H1 (cell line): ENCODE data around the gene NDFIP2. TPM values are rescaled to one million over a fixed set of nuclear protein-coding genes. Genes with fewer than 3 reads are reported as not detected.

Source experiments
- CTCF ChIA-PET: fragments of 300-600 bp; sonication (Branson Sonifier 250); formaldehyde crosslinking; loops from one replicate; lab custom pipeline; 2021; ENCODE audit not compliant: partially characterized antibody; lab: Charles Lee
- POLR2A ChIA-PET: fragments of 300-600 bp; sonication (Branson Sonifier 250); formaldehyde crosslinking; loops from one replicate; lab custom pipeline; 2021; ENCODE audit warnings: inconsistent platforms; ENCODE audit not compliant: partially characterized antibody; lab: Charles Lee
- DNase-seq, 2 experiments: peaks; one replicate each; pipeline versions ENCODE4 v3.0.0 to v3.0.0-alpha.2; 2010 to 2022; ENCODE audit warnings: low spot score in 2 of 2, low read depth in 1 of 2, mixed read lengths in 1 of 2
- FAIRE-seq: peaks from 2 replicates; lab custom pipeline; 2011; peaks lifted over from hg19 to GRCh38; lab: Jason Lieb, UNC
- H2AFZ ChIP-seq: 2 replicates; pipeline ENCODE4 v1.8.1; 2012; ENCODE audit warnings: low read length, inconsistent platforms
- H2AK5ac ChIP-seq: 2 replicates; pipeline ENCODE4 v1.6.1; 2013; ENCODE audit warnings: low read depth, low read length
- H2BK120ac ChIP-seq: replicated peaks from 2 replicates; pipeline ENCODE3; 2013; ENCODE audit warnings: low read depth, low read length, inconsistent platforms
- H2BK12ac ChIP-seq: 2 replicates; pipeline ENCODE4 v1.6.1; 2013; ENCODE audit warnings: low read depth, low read length
- H2BK15ac ChIP-seq: 2 replicates; pipeline ENCODE4 v1.6.1; 2013; ENCODE audit warnings: low read length
- H2BK20ac ChIP-seq: 2 replicates; pipeline ENCODE4 v1.6.1; 2013; ENCODE audit warnings: low read length
- H2BK5ac ChIP-seq: 2 replicates; pipeline ENCODE4 v1.6.1; 2013; ENCODE audit warnings: low read depth, low read length
- H3K14ac ChIP-seq: 2 replicates; pipeline ENCODE4 v1.6.1; 2013; ENCODE audit warnings: inconsistent platforms; ENCODE audit not compliant: insufficient read length
- H3K18ac ChIP-seq: 2 replicates; pipeline ENCODE4 v1.6.1; 2013; ENCODE audit warnings: low read length; ENCODE audit errors: extremely low read depth
- H3K23ac ChIP-seq: 2 replicates; pipeline ENCODE4 v1.6.1; 2013; ENCODE audit warnings: inconsistent platforms; ENCODE audit not compliant: insufficient read length
- H3K23me2 ChIP-seq: 2 replicates; pipeline ENCODE4 v1.6.1; 2013; ENCODE audit warnings: low read depth, low read length
- H3K27ac ChIP-seq: 2 replicates; pipeline ENCODE4 v1.6.1; 2011; ENCODE audit warnings: low read depth, low read length, inconsistent platforms
- H3K27me3 ChIP-seq, 4 experiments: replicated peaks in 1 of 4; 1 replicate in 1 of 4; 2 replicates in 3 of 4; pipeline versions ENCODE4 v1.6.1 to v1.8.1; 2011 to 2013; ENCODE audit warnings: low read length in 3 of 4, mild to moderate bottlenecking in 3 of 4, inconsistent platforms in 2 of 4, mixed read lengths in 2 of 4, moderate library complexity in 1 of 4; ENCODE audit not compliant: control insufficient read depth in 3 of 4, insufficient read depth in 3 of 4; ENCODE audit errors: extremely low read depth in 1 of 4
- H3K36me3 ChIP-seq, 4 experiments: 2 replicates each; pipeline versions ENCODE4 v1.6.1 to v1.8.1; 2011 to 2013; ENCODE audit warnings: mild to moderate bottlenecking in 4 of 4, low read length in 3 of 4, moderate library complexity in 2 of 4, control low read depth in 1 of 4, inconsistent platforms in 1 of 4; ENCODE audit not compliant: insufficient read depth in 4 of 4, control insufficient read depth in 2 of 4
- H3K4ac ChIP-seq: replicated peaks from 2 replicates; pipeline ENCODE3; 2013; ENCODE audit warnings: low read length, low read depth, mixed read lengths, inconsistent platforms; ENCODE audit not compliant: insufficient read length
- H3K4me1 ChIP-seq, 4 experiments: replicated peaks in 1 of 4; 1 replicate in 1 of 4; 2 replicates in 3 of 4; pipeline versions ENCODE4 v1.6.1 to v1.8.1; 2011 to 2013; ENCODE audit warnings: low read length in 3 of 4, inconsistent platforms in 2 of 4, mixed read lengths in 1 of 4; ENCODE audit not compliant: insufficient read depth in 4 of 4, control insufficient read depth in 3 of 4
- H3K4me2 ChIP-seq, 2 experiments: 2 replicates each; pipeline versions ENCODE4 v1.6.1 to v1.8.1; 2011 to 2013; ENCODE audit warnings: low read depth in 2 of 2, low read length in 2 of 2, control low read depth in 1 of 2, inconsistent platforms in 1 of 2, mild to moderate bottlenecking in 1 of 2; ENCODE audit not compliant: insufficient read depth in 1 of 2
- H3K4me3 ChIP-seq, 4 experiments: fragments of 200-600, 300-600 bp in 1 of 4; sonication (generic), shearing (Covaris generic), sonication (Bioruptor Twin) in 1 of 4; 2 replicates each; pipeline versions ENCODE4 v1.5.1 to v1.8.1; 2011 to 2016; ENCODE audit warnings: low read length in 4 of 4, low read depth in 3 of 4, control low read depth in 2 of 4, inconsistent platforms in 2 of 4, mild to moderate bottlenecking in 2 of 4, mixed read lengths in 1 of 4, moderate library complexity in 1 of 4; ENCODE audit not compliant: insufficient read depth in 2 of 4; ENCODE audit errors: extremely low read depth in 1 of 4
- H3K56ac ChIP-seq: replicated peaks from 2 replicates; pipeline ENCODE3; 2013; ENCODE audit warnings: low read depth, mild to moderate bottlenecking, mixed read lengths, low read length, inconsistent platforms; ENCODE audit not compliant: insufficient read length
- H3K79me1 ChIP-seq: 2 replicates; pipeline ENCODE4 v1.6.1; 2013; ENCODE audit warnings: low read depth, low read length, control low read depth
- H3K79me2 ChIP-seq, 2 experiments: 2 replicates each; pipeline versions ENCODE4 v1.6.1 to v1.8.1; 2012 to 2013; ENCODE audit warnings: low read length in 2 of 2, mild to moderate bottlenecking in 2 of 2, inconsistent platforms in 1 of 2; ENCODE audit not compliant: insufficient read depth in 2 of 2, control insufficient read depth in 1 of 2
- H3K9ac ChIP-seq, 4 experiments: replicated peaks in 1 of 4; 1 replicate in 1 of 4; 2 replicates in 3 of 4; pipeline versions ENCODE4 v1.6.1 to v1.8.1; 2011 to 2013; ENCODE audit warnings: low read depth in 3 of 4, low read length in 3 of 4, control low read depth in 2 of 4, mild to moderate bottlenecking in 2 of 4, moderate library complexity in 2 of 4, inconsistent platforms in 1 of 4; ENCODE audit errors: extremely low read depth in 1 of 4
- H3K9me3 ChIP-seq, 2 experiments: 2 replicates each; pipeline versions ENCODE4 v1.6.1 to v1.8.1; 2012 to 2013; ENCODE audit warnings: mild to moderate bottlenecking in 2 of 2, moderate library complexity in 2 of 2, control low read depth in 1 of 2, inconsistent platforms in 1 of 2, low read depth in 1 of 2, low read length in 1 of 2, mixed read lengths in 1 of 2; ENCODE audit not compliant: insufficient read depth in 2 of 2
- H4K20me1 ChIP-seq, 2 experiments: replicated peaks in 1 of 2; 2 replicates each; pipeline versions ENCODE3 to v1.8.1; 2011 to 2013; ENCODE audit warnings: inconsistent platforms in 2 of 2, low read length in 2 of 2, mild to moderate bottlenecking in 1 of 2; ENCODE audit not compliant: insufficient read depth in 2 of 2, control insufficient read depth in 1 of 2
- H4K5ac ChIP-seq: 2 replicates; pipeline ENCODE4 v1.6.1; 2013; ENCODE audit warnings: low read length, low read depth, mixed read lengths, inconsistent platforms; ENCODE audit not compliant: insufficient read length
- H4K8ac ChIP-seq: 2 replicates; pipeline ENCODE4 v1.8.0; 2013; ENCODE audit warnings: mild to moderate bottlenecking, moderate library complexity, low read length, inconsistent platforms; ENCODE audit not compliant: insufficient read depth; ENCODE audit errors: extremely low read depth
- H4K91ac ChIP-seq: replicated peaks from 2 replicates; pipeline ENCODE3; 2013; ENCODE audit warnings: low read length, mixed read lengths, inconsistent platforms; ENCODE audit not compliant: insufficient read length
- BRCA1 ChIP-seq: IDR thresholded peaks from 2 replicates; pipeline ENCODE4 v1.6.1; 2012; ENCODE audit warnings: low read depth, low read length, improper control_type of control experiment
- CBX5 ChIP-seq: fragments of 300-800, 300-1000 bp; sonication (generic); IDR thresholded peaks from 2 replicates; pipeline ENCODE4 v1.7.1; 2016; ENCODE audit warnings: antibody characterized with exemption, low read length, low read depth
- EGR1 ChIP-seq: IDR thresholded peaks from 2 replicates; pipeline ENCODE4 v1.6.1; 2011; ENCODE audit warnings: low read depth, low read length, borderline replicate concordance
- GABPA ChIP-seq: IDR thresholded peaks from 2 replicates; pipeline ENCODE4 v1.6.1; 2011; ENCODE audit warnings: mild to moderate bottlenecking, low read length, moderate library complexity, borderline replicate concordance; ENCODE audit not compliant: insufficient read depth
- HDAC2 ChIP-seq, 2 experiments: fragments of 300-600 bp in 1 of 2; sonication (generic) in 1 of 2; IDR thresholded peaks; 2 replicates each; pipeline ENCODE4 v1.6.1; 2011 to 2012; ENCODE audit warnings: low read depth in 2 of 2, low read length in 2 of 2, mild to moderate bottlenecking in 2 of 2, moderate library complexity in 2 of 2, borderline replicate concordance in 1 of 2, inconsistent platforms in 1 of 2
- KDM4A ChIP-seq: IDR thresholded peaks from one replicate; pipeline ENCODE4 v1.7.1; 2012; ENCODE audit warnings: low read depth, mild to moderate bottlenecking, moderate library complexity, low read length, inconsistent platforms; ENCODE audit not compliant: severe bottlenecking
- KDM5A ChIP-seq: fragments of 200-600 bp; IDR thresholded peaks from 2 replicates; pipeline ENCODE4 v1.7.1; 2012; ENCODE audit warnings: mild to moderate bottlenecking, low read length, inconsistent platforms, mixed read lengths
- TBP ChIP-seq: IDR thresholded peaks from 2 replicates; pipeline ENCODE4 v1.6.1; 2011; ENCODE audit warnings: low read depth, low read length, improper control_type of control experiment
- TCF12 ChIP-seq: IDR thresholded peaks from 2 replicates; pipeline ENCODE4 v1.6.1; 2011; ENCODE audit warnings: low read depth, mild to moderate bottlenecking, low read length
- WGBS, 2 experiments: shearing (Covaris generic) in 1 of 2; methylation state at CpG; one replicate each; pipeline versions ENCODE4 v1.1.6 to v1.1.7; 2013 to 2015; ENCODE audit warnings: low lambda C conversion rate in 2 of 2, mixed read lengths in 2 of 2, inconsistent platforms in 1 of 2, low coverage in 1 of 2, missing lambda C conversion rate in 1 of 2; ENCODE audit not compliant: insufficient replicate concordance in 2 of 2, insufficient coverage in 1 of 2, insufficient read length in 1 of 2; ENCODE audit errors: extremely low coverage in 1 of 2, missing lambda C conversion rate in 1 of 2; 5-methylcytosine and 5-hydroxymethylcytosine counted together
- polyA plus RNA-seq, 7 experiments: library from polyadenylated mRNA; depleted of rRNA in 3 of 7; stranded (reverse) in 5 of 7; unstranded in 2 of 7; fragments of >200 nt in 5 of 7; fragments of 200-250 nt in 2 of 7; gene quantifications; 1 replicate in 5 of 7; 2 replicates in 1 of 7; 4 replicates in 1 of 7; pipeline versions ENCODE4 v1.2.1 to v1.2.3, GENCODE V29; 2011 to 2013; ENCODE audit warnings: missing spikeins in 2 of 7, mixed read lengths in 2 of 7
- total RNA-seq: library from RNA; stranded (reverse); fragmentation: NEBNext Ultra II Directional; extraction: Animal tissue kit (Norgen Biotek cat#: 25700); gene quantifications from 2 replicates; pipeline ENCODE4 v1.2.1, GENCODE V29; 2021
- TF ChIP-seq, protein P1 (sequence below), 3 experiments: IDR thresholded peaks; 1 replicate in 2 of 3; 2 replicates in 1 of 3; pipeline versions ENCODE4 v1.5.1 to v1.6.1; 2011; ENCODE audit warnings: low read length in 3 of 3, mild to moderate bottlenecking in 3 of 3, inconsistent platforms in 2 of 3, low read depth in 1 of 3, moderate library complexity in 1 of 3; ENCODE audit not compliant: insufficient read depth in 1 of 3; ENCODE audit errors: control extremely low read depth in 1 of 3

NDFIP2 gene
- total and polyA plus RNA-seq, 2 of the 8 experiments (the other 6 are each of a cell fraction or from before 2014, with no cell fraction given): 11.1 to 32.9 TPM

DNA sequence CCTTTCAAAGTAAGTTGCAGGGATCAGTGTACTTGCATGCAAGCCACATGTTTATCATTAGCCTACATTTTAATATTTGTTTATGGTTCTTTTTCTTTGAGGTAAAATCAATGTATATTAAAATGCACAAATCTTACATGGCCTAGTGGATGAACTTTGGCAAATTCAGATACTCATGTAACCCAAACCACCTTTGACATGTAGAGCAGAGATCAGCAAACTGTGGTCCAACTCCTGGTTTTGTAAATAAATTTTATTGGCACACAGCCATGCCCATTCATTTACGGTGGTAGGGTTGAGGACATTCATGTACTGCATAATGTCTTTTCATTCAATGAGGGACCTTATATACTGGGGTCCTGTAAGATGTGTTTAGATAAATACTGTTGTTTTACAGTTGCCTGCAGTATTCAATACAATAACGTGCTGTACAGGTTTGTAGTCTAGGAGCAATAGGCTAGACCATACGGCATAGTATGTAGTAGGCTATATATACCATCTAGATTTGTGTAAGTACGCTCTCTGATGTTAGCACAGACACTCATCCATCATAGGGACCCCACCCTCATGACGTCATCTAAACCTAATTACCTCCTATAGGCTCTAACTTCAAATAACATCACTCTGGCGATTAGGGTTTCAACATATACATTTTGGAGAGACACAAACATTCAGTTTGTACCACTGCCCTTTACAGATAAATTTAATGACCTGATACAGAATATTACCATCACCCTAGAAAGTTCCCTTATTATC, 5.7 kb downstream of the NDFIP2 start:
- no peak for DNase-seq
- Histone ChIP-seq H2BK5ac (no peak overlapping the region), H3K9me3 (no peaks in the 10 kb centered on the region), H2BK20ac (no peak overlapping the region), H3K4ac (no peak overlapping the region), H3K36me3 (no peaks in the 10 kb centered on the region; a peak in 1 of 8 replicates), H4K91ac (no peak overlapping the region), H3K4me1 (peaks cover 0 to 5% (median 3%) of the 10 kb centered on the region in 4 experiments; a peak in 2 of 7 replicates), H3K56ac (no peak overlapping the region), H3K79me1 (peaks cover under 1% of the 10 kb centered on the region; the same call in 1 of the 2 replicates), H4K5ac (no peak overlapping the region), H3K27ac (no peak overlapping the region), H3K79me2 (peaks cover 12 to 91% of the 10 kb centered on the region in 2 experiments), H3K23ac (no peak overlapping the region), H2BK12ac (no peak overlapping the region), H2AK5ac (no peak overlapping the region), H4K20me1 (peaks cover 0 to 3% of the 10 kb centered on the region in 2 experiments), H3K18ac (no peak overlapping the region), H3K4me3 (no peak overlapping the region), H2AFZ (no peak overlapping the region), H4K8ac (no peak overlapping the region), H3K27me3 (no peaks in the 10 kb centered on the region), H3K14ac (no peak overlapping the region), H3K9ac (no peak overlapping the region), H3K4me2 (no peak overlapping the region), H3K23me2 (peaks cover 2% of the 10 kb centered on the region; the same call in 1 of the 2 replicates), H2BK120ac (no peak overlapping the region), H2BK15ac (no peak overlapping the region)
- POLR2A ChIA-PET: no interaction called here
- WGBS, 2 experiments: 95% methylated on average over 6 of the region's 6 CpGs; no CpG with 5 or more reads in 1 of the 2 experiments
- no peak for FAIRE-seq
- CTCF ChIA-PET: no interaction called here
- no peak for TF ChIP-seq BRCA1
- TF ChIP-seq HDAC2 (IDR thresholded peaks at IDR 0.05; ENCODE audit: borderline replicate concordance in 1 of 2, low read depth in 2 of 2, low read length in 2 of 2): no peak
- no peak for TF ChIP-seq CBX5
- TF ChIP-seq, protein P1, sequence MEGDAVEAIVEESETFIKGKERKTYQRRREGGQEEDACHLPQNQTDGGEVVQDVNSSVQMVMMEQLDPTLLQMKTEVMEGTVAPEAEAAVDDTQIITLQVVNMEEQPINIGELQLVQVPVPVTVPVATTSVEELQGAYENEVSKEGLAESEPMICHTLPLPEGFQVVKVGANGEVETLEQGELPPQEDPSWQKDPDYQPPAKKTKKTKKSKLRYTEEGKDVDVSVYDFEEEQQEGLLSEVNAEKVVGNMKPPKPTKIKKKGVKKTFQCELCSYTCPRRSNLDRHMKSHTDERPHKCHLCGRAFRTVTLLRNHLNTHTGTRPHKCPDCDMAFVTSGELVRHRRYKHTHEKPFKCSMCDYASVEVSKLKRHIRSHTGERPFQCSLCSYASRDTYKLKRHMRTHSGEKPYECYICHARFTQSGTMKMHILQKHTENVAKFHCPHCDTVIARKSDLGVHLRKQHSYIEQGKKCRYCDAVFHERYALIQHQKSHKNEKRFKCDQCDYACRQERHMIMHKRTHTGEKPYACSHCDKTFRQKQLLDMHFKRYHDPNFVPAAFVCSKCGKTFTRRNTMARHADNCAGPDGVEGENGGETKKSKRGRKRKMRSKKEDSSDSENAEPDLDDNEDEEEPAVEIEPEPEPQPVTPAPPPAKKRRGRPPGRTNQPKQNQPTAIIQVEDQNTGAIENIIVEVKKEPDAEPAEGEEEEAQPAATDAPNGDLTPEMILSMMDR (IDR thresholded peaks at IDR 0.05; ENCODE audit: control extremely low read depth in 1 of 3, insufficient read depth in 1 of 3, low read depth in 1 of 3, low read length in 3 of 3): no peak
- TF ChIP-seq TCF12: no peak
- TF ChIP-seq TBP: no peak
- no peak for TF ChIP-seq KDM4A
- TF ChIP-seq KDM5A: no peak
- no peak for TF ChIP-seq EGR1
- no peak for TF ChIP-seq GABPA
